ENCODE data around the gene CD38.
"Not testable (repeated sequence)": the region's sequence is repeated elsewhere in the genome, so short reads cannot be mapped to it uniquely, and the experiment has no call there.

CD38 gene

DNA sequence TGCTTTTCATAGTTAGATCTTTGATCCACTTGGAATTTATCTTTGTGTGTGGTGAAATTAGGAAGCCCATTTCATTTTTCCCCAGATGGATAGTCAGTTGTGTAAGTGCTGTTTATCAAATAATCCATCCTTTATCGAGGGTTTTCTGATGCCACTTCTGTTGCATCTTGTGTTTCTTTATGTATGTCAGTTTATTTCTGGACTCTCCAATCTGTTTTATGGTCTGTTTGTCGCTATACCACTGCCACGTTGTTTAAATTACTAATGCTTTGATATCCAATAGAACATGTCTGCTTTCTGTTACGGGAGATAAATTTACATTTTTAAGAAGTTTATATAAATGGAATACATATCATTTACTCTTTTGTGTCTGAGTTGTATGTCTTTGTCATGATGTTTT is 21.0 kb downstream of the CD38 start:
- no peak for DNase-seq (ENCODE audit: low spot score)

DNA sequence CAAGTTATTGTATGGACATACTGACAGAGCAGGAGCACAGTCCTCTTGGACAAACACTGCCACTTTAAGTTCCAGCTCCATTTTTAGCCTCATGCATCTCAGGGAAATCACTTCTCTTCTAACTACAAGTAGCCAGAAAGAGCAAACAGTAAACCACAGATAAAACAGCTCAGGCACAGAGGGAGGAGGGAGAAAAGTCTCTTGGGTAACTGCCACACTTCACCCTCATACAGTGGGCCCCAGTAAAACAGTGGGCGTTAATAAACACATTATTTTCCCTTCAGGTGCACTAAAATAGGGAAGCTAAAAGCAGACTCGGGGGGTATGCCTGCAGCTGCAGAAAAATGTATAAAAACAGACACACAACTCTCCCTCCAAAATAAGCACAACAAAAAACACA is 21.6 kb downstream of the CD38 start:
- no peak for DNase-seq (ENCODE audit: low spot score)

DNA sequence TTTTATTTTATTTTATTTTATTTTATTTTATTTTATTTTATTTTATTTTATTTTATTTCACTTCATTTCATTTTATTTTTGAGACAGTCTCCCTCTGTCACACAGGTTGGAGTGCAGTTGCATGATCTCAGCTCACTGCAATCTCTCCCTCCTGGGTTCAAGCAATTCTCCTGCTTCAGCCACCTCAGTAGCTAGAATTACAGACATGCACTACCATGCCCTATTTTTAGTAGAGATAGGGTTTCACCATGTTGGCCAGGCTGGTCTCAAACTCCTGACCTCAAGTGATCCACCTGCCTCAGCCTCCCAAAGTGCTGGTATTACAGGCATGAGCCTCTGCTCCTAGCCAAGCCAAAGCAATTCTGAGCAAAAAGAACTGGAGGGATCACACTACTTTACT is 24.4 kb downstream of the CD38 start:
- not testable (repeated sequence) for DNase-seq (ENCODE audit: low spot score)

DNA sequence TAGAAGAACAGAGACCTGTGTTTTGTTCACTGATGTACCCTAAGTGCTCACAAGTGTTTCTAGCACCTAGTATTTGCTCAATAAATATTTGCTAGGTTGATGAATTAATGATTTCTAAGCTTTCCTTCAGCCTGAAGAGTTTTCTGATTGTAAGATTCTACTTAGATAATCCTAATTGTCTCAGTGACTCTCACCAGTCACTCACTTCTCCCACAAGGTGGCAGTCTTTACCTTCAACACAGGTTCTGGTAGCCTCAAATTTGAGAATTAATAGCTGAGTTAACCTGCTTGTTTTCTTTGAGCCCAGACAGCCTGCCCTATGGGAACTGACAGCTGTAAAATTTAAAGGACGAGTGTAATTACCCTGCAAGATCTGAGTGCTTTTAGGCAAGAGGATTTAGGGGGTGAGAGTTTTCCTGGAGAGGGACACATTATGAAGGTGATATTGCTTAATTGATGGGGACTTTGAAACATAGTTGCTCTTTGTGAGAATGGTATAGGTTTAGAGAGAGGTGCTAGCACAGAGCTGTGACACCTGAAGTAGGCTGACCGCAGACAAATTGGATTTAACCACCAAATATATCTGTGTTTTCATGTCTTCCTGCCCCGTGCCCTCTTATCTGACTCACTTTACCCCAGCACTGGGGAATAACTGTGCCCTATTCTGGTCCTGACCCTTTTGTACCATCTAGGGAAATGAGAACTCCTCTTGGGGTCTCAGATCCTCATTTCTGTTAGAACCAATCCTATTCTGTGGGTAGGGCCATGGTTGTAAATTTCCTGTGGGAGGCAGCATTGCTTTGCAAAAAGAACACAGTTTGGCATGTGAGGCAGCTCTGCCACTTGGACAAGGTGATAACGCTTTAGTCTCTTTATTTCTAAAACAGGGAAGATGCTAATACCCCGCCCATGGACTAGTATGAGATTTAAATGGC is 27.7 kb downstream of the CD38 start:
- DNase-seq (ENCODE audit: low spot score) = no peak

DNA sequence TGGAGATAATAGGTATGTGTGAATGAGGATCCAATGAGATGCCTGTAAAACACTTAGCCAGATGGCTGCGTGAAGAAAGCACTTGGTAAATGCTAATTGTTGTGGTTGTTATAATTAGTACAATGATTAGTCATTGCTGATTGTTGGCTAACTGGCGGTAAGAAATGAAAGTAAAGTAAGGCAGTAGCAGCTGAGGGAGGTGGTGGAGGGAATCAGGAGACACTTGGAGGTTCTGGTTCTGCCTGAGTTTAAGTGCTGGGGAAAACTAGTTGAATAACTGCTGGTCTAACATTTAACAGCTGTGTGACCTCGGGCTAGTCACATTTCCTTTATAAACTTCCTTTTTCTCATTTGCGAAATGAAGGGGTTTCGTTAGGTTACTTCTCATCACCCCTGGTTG is 30.9 kb downstream of the CD38 start:
- DNase-seq (ENCODE audit: low spot score) = no peak

DNA sequence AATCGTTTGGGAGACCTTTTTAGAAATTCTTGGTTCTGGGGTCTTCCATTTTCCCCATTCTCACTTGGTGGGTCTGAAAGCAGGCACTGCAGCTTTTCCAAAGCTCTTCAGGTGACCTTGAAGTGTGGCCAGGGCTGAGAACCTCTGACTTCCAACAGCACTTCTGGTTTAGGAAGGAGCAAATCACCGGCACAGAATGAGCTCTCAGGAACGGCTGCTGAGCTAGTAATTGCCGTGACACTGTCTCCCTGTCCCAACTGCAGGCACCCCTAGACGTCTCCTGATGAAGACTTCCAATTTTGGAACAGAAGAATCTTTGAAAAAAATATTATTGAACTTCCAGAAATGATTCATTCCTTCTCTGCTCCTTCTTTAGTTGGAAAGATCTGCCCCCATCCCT is 31.3 kb downstream of the CD38 start:
- no peak for DNase-seq (ENCODE audit: low spot score)

DNA sequence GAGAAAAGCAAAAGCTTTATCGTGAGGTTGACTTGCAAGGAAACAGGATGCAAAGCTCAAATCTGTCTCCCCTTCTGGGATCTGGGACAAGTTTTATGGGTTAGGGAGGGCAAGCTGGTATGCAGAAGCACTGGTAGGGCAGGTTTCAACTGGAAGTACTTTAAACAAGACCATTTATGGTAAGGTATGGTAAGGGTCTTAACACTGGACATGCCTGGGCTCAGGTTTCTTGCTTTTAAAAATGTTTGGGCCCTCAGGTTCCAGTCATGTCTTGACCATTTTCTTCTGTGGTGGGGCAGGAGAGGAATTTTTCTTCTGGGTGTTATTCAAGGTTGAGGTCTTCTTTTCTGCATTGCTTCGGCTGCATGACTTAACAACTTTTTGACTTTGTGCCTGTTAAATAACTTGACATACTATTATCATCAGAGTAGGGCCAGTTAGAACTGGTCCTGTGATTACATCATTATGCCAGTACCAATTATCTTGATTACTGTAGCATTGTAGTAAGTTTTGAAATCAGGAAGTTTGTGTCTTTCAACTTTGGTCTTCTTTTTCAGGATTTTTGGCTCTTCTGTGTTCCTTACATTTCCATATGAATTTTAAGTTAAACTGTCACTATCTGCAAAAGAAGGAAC is 33.7 kb downstream of the CD38 start:
- no peak for DNase-seq (ENCODE audit: low spot score)

DNA sequence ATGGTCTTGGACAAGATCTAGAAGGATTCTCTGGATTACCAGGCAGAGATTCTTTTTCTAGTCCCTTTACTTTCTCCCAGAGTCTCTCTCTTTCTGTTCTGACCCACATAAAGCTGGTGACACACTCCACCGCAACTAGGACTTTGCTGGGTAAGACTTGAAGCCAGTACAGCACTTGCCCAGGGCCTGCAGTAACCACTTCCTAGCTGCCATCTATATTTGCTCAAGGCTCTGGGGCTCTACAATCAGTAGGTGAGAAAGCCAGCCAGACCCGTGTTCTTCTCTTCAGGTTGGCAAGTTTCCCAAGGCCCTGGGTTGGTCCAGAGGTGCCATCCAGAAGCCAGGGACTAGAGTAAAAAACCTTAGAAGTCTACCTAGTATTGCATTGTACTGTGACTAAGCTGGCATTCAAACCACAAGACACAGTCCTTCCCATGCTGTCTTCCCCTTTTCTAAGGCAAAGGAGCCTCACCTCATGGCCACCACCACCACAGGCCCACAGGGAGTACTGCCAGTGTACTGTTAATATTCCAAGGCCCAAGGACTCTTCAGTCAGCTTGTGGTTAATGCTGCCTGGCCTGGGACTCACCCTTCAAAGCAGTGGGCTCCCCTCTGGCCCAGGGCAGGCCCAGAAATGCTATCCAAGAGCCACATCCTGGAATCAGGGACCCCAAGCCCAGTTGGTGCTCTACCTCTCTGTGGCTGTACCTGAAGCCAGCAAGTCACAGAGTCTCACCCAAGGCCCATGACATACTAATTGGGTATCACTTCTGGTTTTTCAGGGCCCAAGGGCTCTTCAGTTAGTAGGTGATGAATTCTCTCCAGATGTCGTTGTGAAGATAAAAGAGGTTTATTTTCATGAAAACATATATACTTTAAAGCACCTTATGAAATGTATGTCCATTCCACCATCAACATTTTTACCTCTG is 54.7 kb downstream of the CD38 start:
- no peak for DNase-seq (ENCODE audit: low spot score)

DNA sequence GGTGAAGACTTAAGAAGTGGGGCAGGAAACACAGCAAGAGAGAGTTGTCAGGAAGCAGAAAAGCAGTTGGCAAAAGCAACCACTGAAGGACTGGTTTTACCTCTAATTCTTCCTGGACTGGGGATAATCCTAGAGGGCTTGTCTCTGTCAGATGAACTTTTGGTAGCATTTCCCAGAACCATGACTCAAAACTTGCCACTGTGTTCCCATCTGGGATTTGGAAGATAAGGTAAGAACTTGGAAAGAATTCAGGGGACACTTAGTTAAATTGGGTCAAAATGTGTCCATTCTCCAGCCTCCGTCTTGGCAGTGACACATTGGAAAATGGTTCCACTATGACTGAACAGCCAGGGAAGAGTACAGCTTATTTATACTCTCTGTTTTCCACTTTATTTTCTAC is 55.7 kb downstream of the CD38 start:
- DNase-seq (ENCODE audit: low spot score) = no peak

DNA sequence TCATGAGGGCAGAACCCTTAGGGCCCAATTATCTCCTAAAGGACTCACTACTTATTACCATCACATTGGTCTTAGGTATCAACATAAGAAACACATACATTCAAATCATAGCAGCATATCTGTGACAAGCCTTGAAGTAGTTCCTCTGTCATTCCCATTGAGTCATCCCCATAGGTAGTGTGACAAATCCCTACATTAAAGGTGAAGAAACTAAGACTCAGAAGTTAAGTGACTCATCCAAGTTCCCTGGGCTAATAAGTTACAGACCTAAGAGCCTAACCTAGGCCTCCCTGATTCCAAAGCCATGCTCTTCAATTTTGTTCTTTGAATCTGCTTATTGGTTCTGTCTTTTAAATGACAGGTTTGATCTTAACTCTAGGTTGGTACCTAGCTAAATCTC is 58.2 kb downstream of the CD38 start:
- no peak for DNase-seq (ENCODE audit: low spot score)

DNA sequence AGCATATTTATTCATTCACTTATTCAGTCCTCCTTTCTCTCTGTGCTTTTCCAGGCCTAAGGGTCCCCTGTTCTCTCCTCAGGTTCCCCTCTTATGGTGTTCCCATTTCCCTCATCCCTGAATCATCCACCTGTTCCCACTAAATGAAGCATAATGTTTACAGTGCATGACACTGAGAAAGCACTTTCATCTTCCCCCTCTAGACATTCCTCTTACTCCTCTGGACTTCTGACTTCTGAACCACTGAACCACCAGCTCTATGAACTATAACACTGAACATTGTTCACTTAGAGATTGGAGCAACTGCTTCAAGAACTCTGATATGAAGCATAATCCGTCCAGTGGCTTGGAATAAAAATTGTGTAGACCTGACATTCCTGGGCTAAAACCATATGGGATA is 59.5 kb downstream of the CD38 start:
- no peak for DNase-seq (ENCODE audit: low spot score)

DNA sequence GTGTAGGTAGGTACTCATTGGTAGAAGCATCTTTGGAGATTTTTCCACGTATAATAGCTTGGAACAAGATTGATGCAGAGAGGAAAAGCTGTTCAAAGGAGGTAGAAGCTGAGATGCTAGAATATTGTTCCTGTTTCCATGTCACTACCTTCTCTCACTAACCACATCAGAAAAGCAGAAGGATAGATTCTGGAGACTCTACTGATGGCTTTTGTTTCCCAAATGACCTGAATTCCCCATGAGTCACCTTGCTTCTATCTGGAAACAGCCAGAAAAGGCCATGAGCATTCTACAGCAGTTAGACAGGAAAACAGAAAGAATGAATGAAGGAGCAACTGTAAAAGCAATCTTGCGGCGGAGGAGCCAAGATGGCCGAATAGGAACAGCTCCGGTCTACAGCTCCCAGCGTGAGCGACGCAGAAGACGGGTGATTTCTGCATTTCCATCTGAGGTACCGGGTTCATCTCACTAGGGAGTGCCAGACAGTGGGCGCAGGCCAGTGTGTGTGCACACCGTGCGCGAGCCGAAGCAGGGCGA is 63.1 kb downstream of the CD38 start:
- DNase-seq (ENCODE audit: low spot score) = not testable (repeated sequence)

DNA sequence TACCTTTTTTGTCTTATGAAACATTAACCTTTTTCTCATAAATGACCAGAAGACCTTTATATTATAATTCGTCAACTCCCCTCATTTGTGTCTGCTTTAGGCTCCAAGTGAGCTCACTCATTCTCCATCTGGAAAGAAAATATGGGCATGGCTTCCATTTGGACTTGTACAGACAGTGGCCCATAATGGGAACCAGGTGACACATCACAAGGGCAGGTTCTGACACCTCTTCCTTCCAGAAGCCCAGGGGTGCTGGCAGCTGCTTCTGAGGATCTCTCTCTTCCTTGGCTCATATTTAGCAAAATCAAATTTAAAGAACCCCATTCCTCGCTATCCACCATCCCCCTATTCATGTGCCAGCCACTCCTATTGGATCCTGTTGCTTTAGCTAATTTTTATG is 69.6 kb downstream of the CD38 start:
- DNase-seq (ENCODE audit: low spot score) = no peak

DNA sequence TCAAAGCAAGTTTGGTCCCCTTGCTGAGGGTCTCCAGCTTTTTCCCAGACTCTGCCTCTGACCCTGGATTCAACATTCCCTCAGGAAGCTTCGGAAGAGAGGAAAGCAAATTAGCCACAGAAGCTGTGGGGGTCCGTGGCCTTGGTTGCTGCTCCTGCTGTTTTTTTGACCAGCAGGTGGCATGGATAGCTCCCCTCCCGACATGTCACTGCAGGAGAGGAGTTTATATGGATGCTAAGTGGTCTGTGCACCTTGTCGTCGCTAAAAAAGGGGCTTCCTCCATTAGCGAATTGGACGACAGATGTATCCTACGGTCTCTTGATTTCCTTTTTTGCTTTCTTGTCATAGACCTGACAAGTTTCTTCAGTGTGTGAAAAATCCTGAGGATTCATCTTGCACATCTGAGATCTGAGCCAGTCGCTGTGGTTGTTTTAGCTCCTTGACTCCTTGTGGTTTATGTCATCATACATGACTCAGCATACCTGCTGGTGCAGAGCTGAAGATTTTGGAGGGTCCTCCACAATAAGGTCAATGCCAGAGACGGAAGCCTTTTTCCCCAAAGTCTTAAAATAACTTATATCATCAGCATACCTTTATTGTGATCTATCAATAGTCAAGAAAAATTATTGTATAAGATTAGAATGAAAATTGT is 70.2 kb downstream of the CD38 start:
- no peak for DNase-seq (ENCODE audit: low spot score)

DNA sequence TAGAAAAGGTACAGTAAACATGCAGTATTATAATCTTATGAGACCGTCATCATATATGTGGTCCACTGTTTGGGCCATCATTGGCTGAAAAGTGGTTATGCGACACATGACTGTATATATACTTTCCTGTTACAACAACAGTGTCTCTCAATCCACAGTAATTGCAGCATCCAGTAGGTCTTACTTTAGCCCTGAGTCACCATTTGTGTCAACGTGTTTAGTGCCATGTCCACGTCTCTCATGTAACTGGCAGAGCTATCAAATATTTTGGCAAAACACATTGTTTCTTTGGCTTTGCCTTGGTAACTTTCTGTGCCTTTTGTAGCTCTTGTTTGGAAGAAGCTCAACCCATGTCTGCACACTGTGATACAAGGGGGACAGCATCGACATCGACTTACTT is 73.8 kb downstream of the CD38 start:
- no peak for DNase-seq (ENCODE audit: low spot score)

DNA sequence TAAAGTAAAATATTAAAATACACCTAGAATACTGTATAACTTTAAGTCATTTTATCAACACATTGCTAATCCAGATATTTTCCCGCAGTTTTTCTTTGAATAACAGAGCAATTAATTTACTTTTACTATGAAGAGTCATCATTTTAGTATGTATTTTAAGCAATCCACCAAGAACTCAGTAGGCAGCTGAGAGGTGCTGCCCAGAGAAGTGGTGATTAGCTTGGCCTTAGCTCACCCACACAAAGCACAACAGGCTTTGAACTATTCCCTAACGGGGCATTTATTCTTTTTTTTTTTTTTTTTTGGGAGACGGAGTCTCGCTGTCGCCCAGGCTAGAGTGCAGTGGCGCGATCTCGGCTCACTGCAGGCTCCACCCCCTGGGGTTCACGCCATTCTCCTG is 74.4 kb downstream of the CD38 start:
- no peak for DNase-seq (ENCODE audit: low spot score)

DNA sequence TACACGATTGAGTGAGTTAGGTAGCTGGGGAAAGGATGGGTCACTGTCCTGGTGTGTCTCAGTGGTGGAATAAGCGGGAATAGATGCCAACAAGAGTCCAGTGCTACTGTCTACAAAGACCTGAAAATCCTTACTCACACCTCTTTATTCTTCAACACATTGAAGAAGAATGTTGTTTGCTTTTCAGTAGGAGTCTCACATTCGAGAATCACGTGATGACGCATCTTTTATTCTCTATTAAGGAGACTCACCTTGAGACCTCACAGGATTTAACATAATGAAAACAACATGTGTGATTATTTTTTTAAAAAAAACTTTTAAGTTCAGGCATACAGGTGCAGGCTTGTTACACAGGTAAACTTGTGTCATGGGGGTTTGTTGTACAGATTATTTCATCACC is 75.2 kb downstream of the CD38 start:
- no peak for DNase-seq (ENCODE audit: low spot score)

DNA sequence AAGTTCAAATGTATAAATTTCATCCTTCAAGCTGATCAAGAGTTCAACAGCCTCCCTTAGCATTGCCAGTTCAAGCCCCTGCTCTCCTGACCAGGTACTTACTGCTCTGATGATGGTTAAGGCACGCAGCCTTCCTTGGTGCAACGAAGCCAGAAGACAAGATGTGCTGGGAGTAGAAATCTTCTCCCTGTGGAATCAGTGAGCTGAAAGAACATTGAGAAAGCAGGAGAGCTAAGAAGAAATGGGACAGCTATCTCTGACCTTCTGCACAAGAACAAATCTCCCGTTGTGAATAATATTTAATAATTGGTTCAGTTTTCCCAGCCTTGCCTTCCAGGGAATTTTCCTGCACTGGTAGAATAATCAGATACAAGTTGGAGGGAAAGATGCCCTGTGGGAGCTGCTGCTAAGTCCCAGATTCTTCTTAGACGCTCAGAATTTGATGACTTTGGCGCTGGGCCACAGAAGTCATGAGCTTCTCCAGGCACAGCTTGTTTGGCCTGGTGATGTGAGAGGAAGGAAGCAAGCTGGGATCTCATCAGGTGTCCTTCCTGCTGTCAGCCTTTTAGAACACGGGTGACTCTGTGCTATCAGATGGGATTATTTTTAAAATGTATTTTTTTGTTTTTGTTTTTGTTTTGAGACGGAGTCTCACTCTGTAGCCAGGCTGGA is 77.8 kb downstream of the CD38 start:
- no peak for DNase-seq (ENCODE audit: low spot score)

DNA sequence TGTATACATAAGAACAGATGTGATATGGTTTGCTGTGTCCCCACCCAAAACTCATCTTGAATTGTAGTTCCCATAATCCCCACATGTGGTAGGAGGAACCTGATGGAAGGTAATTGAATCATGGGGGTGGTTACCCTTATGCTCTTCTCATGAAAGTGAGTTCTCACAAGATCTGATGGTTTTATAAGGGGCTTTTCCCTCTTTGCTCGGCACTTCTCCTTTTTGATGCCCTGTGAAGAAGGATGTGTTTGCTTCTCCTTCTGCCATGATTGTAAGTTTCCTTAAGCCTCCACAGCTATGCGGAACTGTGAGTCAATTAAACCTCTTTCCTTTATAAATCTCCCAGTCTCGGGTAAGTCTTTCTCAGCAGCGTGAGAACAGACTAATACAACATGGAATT is 83.1 kb downstream of the CD38 start:
- DNase-seq (ENCODE audit: low spot score) = not testable (repeated sequence)

DNA sequence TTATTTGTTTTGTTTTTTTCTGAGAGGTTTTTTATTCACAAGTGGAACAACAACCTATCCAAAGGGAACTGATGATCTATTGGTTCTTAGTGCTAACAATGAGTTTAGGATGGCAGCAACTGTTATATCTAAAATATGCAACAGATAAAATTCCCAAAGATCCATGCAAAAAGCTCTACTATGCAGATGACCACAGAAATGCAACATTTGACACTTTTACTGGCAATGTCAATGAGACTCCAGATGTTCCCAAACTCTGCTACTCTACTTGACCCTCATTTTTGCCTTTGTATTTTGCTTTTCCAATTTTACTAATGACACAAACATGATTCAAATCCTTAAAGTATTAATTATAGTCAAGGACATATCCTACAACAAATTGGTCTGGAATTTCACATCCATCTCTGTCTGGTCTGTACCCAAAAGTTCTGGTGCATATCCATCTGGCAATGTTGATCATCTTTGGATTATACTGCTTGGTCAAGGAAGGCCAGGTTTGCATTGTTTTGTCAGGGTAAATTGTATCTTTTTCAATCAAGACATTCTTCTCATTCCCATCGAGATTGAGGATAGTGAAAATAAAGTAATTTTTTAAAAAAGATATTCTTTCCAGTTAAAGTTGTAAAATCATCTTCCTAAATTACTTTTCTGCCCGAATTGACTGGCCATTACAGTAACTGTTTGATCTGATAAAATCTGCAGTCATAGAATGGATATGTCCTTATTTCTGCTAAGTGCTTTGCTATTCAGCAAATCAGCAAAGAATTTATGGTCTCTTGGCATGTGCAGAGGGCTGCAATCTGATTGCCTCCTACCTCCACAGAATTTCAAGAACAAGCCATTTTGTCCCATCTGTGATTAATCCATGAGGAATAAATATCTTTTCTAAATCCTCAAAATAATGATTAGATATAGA is 86.8 kb downstream of the CD38 start:
- no peak for DNase-seq (ENCODE audit: low spot score)
